Gastroesophageal sphincter (tissue), 3 donors: Measurements from ENCODE around the gene DRC1.

ENCODE experiments used
- POLR2A ChIP-seq, 2 donors: fragments of 450-650 bp; IDR thresholded peaks; one replicate each; pipeline ENCODE4 v1.6.1; 2017; ENCODE audit warnings: antibody characterized with exemption in 2 of 2, mild to moderate bottlenecking in 2 of 2, moderate library complexity in 1 of 2
- TF ChIP-seq, protein P1 (sequence below), 4 experiments: fragments of 200-600 bp in 2 of 4; fragments of 450-650 bp in 2 of 4; sonication (generic) in 1 of 4; IDR thresholded peaks; one replicate each; pipeline ENCODE4 v1.5.1; 2017 to 2019; ENCODE audit warnings: antibody characterized with exemption in 4 of 4, mild to moderate bottlenecking in 2 of 4, moderate library complexity in 2 of 4

DNA sequence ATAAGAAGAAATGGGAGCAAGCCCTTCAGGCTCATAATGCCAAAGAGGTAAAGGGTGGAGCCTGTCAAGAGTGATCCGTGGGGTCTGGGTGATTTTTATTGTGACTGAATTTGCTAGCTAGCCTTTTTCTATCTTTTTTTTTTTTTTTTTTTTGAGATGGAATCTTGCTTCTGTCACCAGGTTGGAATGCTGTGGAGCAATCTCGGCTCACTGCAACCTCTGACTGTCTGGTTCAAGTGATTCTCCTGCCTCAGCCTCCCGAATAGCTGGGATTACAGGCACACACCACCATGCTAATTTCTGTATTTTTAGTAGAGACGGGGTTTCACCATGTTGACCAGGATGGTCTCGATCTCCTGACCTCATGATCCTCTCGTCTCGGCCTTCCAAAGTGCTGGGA is 29.1 kb downstream of the DRC1 start:
- TF ChIP-seq, protein P1, sequence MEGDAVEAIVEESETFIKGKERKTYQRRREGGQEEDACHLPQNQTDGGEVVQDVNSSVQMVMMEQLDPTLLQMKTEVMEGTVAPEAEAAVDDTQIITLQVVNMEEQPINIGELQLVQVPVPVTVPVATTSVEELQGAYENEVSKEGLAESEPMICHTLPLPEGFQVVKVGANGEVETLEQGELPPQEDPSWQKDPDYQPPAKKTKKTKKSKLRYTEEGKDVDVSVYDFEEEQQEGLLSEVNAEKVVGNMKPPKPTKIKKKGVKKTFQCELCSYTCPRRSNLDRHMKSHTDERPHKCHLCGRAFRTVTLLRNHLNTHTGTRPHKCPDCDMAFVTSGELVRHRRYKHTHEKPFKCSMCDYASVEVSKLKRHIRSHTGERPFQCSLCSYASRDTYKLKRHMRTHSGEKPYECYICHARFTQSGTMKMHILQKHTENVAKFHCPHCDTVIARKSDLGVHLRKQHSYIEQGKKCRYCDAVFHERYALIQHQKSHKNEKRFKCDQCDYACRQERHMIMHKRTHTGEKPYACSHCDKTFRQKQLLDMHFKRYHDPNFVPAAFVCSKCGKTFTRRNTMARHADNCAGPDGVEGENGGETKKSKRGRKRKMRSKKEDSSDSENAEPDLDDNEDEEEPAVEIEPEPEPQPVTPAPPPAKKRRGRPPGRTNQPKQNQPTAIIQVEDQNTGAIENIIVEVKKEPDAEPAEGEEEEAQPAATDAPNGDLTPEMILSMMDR (IDR thresholded peaks at IDR 0.05): no peak
- no peak for TF ChIP-seq POLR2A (IDR thresholded peaks at IDR 0.05)
